Measurements from ENCODE around the gene PRR29. TPM values are rescaled to one million over a fixed set of nuclear protein-coding genes. Genes with fewer than 3 reads are reported as not detected.
"Not testable (repeated sequence)": the region's sequence is repeated elsewhere in the genome, so short reads cannot be mapped to it uniquely, and the experiment has no call there.

Gene PRR29
- total RNA-seq, 1 experiment from 2014 or later = 0.17 TPM

- DNase-seq (ENCODE audit: low read depth) = no peak
These were observed 656 bp upstream of the PRR29 start for GRCh38 chr17:63997341-63998048.

GRCh38 chr17:63998721-63999679, 849 bp downstream of the PRR29 start:
- DNase-seq (ENCODE audit: low read depth) = no peak

GRCh38 chr17:63999680-64000531, 1.8 kb downstream of the PRR29 start:
- no peak for DNase-seq (ENCODE audit: low read depth)

- DNase-seq (ENCODE audit: low read depth) = no peak
These were observed 3.0 kb downstream of the PRR29 start for GRCh38 chr17:64001091-64001579.

GRCh38 chr17:64001763-64002529, 3.8 kb downstream of the PRR29 start:
- no peak for DNase-seq (ENCODE audit: low read depth)

- DNase-seq (ENCODE audit: low read depth) = no peak
These were observed 4.7 kb downstream of the PRR29 start for GRCh38 chr17:64002658-64003525.

- DNase-seq (ENCODE audit: low read depth) = no peak
These were observed 5.5 kb downstream of the PRR29 start for GRCh38 chr17:64003526-64004121.

- no peak for DNase-seq (ENCODE audit: low read depth)
These were observed 6.1 kb downstream of the PRR29 start for GRCh38 chr17:64004218-64004770.

GRCh38 chr17:64004903-64005733, 7.0 kb downstream of the PRR29 start:
- DNase-seq (ENCODE audit: low read depth) = no peak

- DNase-seq (ENCODE audit: low read depth) = no peak
These were observed 7.6 kb downstream of the PRR29 start for GRCh38 chr17:64005734-64006167.

- no peak for DNase-seq (ENCODE audit: low read depth)
These were observed 8.4 kb downstream of the PRR29 start for GRCh38 chr17:64006361-64007088.

GRCh38 chr17:64007089-64007837, 9.1 kb downstream of the PRR29 start:
- not testable (repeated sequence) for DNase-seq (ENCODE audit: low read depth)

- DNase-seq (ENCODE audit: low read depth) = no peak
These were observed 9.7 kb downstream of the PRR29 start for GRCh38 chr17:64007838-64008282.

GRCh38 chr17:64008346-64008745, 10.2 kb downstream of the PRR29 start:
- no peak for DNase-seq (ENCODE audit: low read depth)

- DNase-seq (ENCODE audit: low read depth) = no peak
These were observed 10.7 kb downstream of the PRR29 start for GRCh38 chr17:64008830-64009229.

- DNase-seq (ENCODE audit: low read depth) = no peak
These were observed 11.6 kb downstream of the PRR29 start for GRCh38 chr17:64009571-64010402.
